Kidney (tissue), 14 donors: ENCODE data around the gene C2orf76. TPM values are rescaled to one million over a fixed set of nuclear protein-coding genes. Genes with fewer than 3 reads are reported as not detected.

Source experiments
- DNase-seq, 5 donors: peaks; one replicate each; pipeline ENCODE4 v3.0.0-alpha.2; 2013 to 2020
- FAIRE-seq: peaks from 2 replicates; lab custom pipeline; 2012; peaks lifted over from hg19 to GRCh38; lab: Jason Lieb, UNC
- H3K27ac ChIP-seq, 2 donors: one replicate each; pipeline ENCODE4 v1.7.0; 2013; ENCODE audit warnings: low read depth in 2 of 2, low read length in 2 of 2, inconsistent platforms in 1 of 2
- H3K27me3 ChIP-seq: one replicate; pipeline ENCODE4 v1.7.1; 2013; ENCODE audit warnings: low read length, inconsistent platforms; ENCODE audit not compliant: control insufficient read depth, insufficient read depth
- H3K36me3 ChIP-seq, 3 donors: one replicate each; pipeline versions ENCODE4 v1.7.0 to v1.7.1; 2013; ENCODE audit warnings: low read length in 3 of 3, control low read depth in 1 of 3, inconsistent platforms in 1 of 3; ENCODE audit not compliant: insufficient read depth in 3 of 3, control insufficient read depth in 2 of 3
- H3K4me1 ChIP-seq, 3 donors: one replicate each; pipeline versions ENCODE4 v1.7.0 to v1.7.1; 2013; ENCODE audit warnings: low read length in 3 of 3, inconsistent platforms in 1 of 3, low read depth in 1 of 3; ENCODE audit not compliant: control insufficient read depth in 2 of 3, insufficient read depth in 2 of 3
- H3K4me3 ChIP-seq, 3 donors: one replicate each; pipeline versions ENCODE4 v1.7.0 to v1.8.1; 2013; ENCODE audit warnings: low read length in 3 of 3, control low read depth in 1 of 3, inconsistent platforms in 1 of 3
- H3K9ac ChIP-seq, 3 donors: one replicate each; pipeline versions ENCODE4 v1.7.0 to v1.7.1; 2013; ENCODE audit warnings: low read length in 3 of 3, control low read depth in 1 of 3, inconsistent platforms in 1 of 3
- H3K9me3 ChIP-seq, 3 donors: one replicate each; pipeline versions ENCODE4 v1.7.0 to v1.7.1; 2013; ENCODE audit warnings: low read length in 3 of 3, control low read depth in 1 of 3, inconsistent platforms in 1 of 3; ENCODE audit not compliant: control insufficient read depth in 2 of 3, insufficient read depth in 1 of 3
- intact Hi-C: fragments of 100-400 bp; cut with DNase I; formaldehyde crosslinking; loops from one replicate; pipeline ENCODE4 v1.11.1; 2022
- polyA plus RNA-seq: library from polyadenylated mRNA; stranded (reverse); fragments of 350-450 nt; fragmentation: Illumina TruSeq; extraction: RNeasy Lipid Tissue Mini Kit (QIAGEN cat#74804); gene quantifications from one replicate; pipeline ENCODE4 v1.2.3, GENCODE V29; 2014; ENCODE audit warnings: low read depth, low replicate concordance; ENCODE audit not compliant: insufficient read depth
- total RNA-seq: library from RNA; stranded (reverse); fragmentation: NEBNext Ultra II Directional; extraction: Animal tissue kit (Norgen Biotek cat#: 25700); gene quantifications from one replicate; pipeline ENCODE4 v1.2.1, GENCODE V29; 2021
- TF ChIP-seq, protein P1 (sequence below): IDR thresholded peaks from 3 replicates; pipeline ENCODE4 v1.5.1; 2012; ENCODE audit warnings: mild to moderate bottlenecking, moderate library complexity, borderline replicate concordance; ENCODE audit not compliant: insufficient read depth; ENCODE audit errors: extremely low read depth
- donor health status: control.
- donor health status: control.
- donor health status: control.
- donor health status: control.
- donor health status: control.
- donor health status: DM: yes; HTN: yes; CAD: no.
- donor health status: Normal renal cell carcinoma (clear cell type).

The C2orf76 gene
- total and polyA plus RNA-seq, 2 donors from 2014 or later, result 12.4 to 31.3 TPM

DNA sequence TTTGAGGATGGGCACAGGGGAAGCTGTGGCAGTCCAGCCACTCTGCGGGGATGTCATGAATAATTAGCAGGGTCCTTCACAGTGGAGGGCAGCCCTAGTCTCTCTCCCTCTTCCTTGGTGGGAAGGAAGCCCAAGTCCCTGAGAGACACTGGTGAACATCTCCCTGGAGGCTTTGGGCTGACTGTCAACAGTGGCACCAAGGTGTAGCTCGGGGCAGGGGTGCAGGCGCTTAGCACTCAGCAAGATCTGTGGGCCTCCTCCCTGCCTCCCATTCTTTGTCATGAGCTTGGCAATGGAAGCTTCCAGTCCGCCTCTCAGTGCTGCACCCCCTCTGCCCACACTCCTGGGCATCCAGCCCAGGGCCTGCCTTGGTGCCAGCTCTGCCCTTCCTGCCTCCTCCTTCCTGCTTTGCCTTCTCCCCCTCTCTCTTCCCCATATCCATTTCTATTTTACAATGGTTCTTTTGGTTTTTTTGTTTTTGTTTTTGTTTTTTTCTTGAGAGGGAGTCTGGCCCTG, 83.6 kb downstream of the C2orf76 start:
- H3K4me3 ChIP-seq, result no peak overlapping the region
- TF ChIP-seq, protein P1, sequence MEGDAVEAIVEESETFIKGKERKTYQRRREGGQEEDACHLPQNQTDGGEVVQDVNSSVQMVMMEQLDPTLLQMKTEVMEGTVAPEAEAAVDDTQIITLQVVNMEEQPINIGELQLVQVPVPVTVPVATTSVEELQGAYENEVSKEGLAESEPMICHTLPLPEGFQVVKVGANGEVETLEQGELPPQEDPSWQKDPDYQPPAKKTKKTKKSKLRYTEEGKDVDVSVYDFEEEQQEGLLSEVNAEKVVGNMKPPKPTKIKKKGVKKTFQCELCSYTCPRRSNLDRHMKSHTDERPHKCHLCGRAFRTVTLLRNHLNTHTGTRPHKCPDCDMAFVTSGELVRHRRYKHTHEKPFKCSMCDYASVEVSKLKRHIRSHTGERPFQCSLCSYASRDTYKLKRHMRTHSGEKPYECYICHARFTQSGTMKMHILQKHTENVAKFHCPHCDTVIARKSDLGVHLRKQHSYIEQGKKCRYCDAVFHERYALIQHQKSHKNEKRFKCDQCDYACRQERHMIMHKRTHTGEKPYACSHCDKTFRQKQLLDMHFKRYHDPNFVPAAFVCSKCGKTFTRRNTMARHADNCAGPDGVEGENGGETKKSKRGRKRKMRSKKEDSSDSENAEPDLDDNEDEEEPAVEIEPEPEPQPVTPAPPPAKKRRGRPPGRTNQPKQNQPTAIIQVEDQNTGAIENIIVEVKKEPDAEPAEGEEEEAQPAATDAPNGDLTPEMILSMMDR, result no peak
- no peaks in the 10 kb centered on the region for H3K36me3 ChIP-seq
- no peaks in the 10 kb centered on the region for H3K9me3 ChIP-seq
- H3K27ac ChIP-seq, result no peak overlapping the region
- DNase-seq (no peak), FAIRE-seq (no peak)
- no peaks in the 10 kb centered on the region for H3K4me1 ChIP-seq
- H3K9ac ChIP-seq, result no peak overlapping the region
- intact Hi-C loops, result loop anchor here (10.0 kb wide), 1 partner anchor 68 kb away; no protein-coding TSS in a partner anchor
- H3K27me3 ChIP-seq, result no peaks in the 10 kb centered on the region

DNA sequence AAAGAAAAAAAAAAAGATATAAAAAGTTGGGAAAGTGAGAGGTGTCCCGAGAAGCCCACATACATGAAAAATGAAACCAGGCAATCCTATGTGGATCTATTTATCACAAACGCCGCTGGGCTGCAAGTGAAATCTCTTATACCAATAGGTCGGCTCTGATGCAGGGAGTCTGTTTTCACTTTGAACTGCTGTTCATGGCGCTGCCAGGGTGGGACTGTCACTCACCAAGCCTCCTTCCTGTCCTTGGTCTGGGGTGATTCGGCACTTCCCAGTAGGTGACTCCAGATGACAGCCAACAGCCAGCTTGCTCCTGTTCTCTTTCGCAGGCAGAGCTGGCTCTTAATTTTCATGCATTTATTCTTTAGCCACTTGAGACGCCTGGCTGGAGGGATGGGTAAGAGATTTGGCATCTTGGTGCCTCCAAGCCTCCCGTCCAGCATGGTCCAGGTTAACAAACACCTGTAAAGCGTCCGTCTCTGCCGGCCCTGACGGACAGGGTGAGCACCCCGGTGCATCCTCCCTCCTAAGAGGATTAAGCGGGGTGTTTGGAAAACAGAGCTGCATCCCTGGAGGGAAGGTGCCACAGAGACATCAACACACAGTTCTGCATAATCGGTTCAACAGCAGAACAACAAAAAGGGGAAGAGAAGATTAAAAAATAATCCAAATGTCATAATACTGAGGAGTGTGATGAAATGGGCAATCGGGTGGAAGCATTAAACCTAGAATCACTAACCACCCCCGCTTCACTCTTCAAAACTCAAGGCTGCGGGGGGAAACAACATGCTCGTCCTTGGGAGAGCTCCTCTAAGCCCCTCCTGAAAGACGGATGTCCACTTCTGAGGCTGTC, 84.3 kb downstream of the C2orf76 start:
- Histone ChIP-seq H3K9ac (no peak overlapping the region), H3K27ac (no peak overlapping the region), H3K27me3 (no peaks in the 10 kb centered on the region), H3K4me3 (no peak overlapping the region), H3K9me3 (no peaks in the 10 kb centered on the region), H3K4me1 (no peaks in the 10 kb centered on the region), H3K36me3 (no peaks in the 10 kb centered on the region)
- intact Hi-C loops, result loop anchor here (10.0 kb wide), 1 partner anchor 68 kb away; no protein-coding TSS in a partner anchor
- TF ChIP-seq, protein P1, result no peak
- DNase-seq, result no peak
- no peak for FAIRE-seq

DNA sequence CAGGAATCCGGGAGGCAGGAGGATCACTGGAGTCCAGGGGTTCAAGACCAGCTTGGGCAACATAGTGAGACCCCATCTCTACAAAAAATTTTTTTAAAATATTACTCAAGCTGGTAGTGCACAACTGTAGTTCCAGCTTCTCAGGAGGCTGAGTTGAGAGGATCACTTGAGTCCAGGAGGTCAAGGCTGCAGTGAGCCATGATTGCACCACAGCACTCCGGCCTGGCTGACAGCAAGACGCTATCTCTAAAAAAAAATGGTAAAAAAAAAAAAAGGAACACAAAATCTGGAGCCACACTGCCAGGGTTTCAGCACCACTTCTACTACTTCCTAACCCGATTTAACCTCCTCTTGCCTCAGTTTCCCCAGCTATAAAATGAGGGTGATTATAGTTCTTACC, 86.0 kb downstream of the C2orf76 start:
- TF ChIP-seq, protein P1, result no peak
- H3K9me3 ChIP-seq, result no peaks in the 10 kb centered on the region
- intact Hi-C loops, result loop anchor here (10.0 kb wide), 1 partner anchor 66 kb away; no protein-coding TSS in a partner anchor
- H3K9ac ChIP-seq, result no peak overlapping the region
- DNase-seq (no peak), FAIRE-seq (no peak)
- H3K4me1 ChIP-seq, result no peaks in the 10 kb centered on the region
- no peak overlapping the region for H3K4me3 ChIP-seq
- no peaks in the 10 kb centered on the region for H3K27me3 ChIP-seq
- H3K27ac ChIP-seq, result no peak overlapping the region
- no peaks in the 10 kb centered on the region for H3K36me3 ChIP-seq
